OCI-LY3 (cell line): ENCODE results near the gene P2RY6.

Experiments
- EZH2phosphoT487 ChIP-seq: fragments of 200-600 bp; shearing (Covaris generic); IDR thresholded peaks from 2 replicates; pipeline ENCODE4 v1.6.1; 2018; ENCODE audit warnings: antibody characterized with exemption, mixed run types, low read depth
- TF ChIP-seq, protein P1 (sequence below): fragments of 200-600, 300-600 bp; sonication (generic); IDR thresholded peaks from 2 replicates; pipeline ENCODE4 v1.5.1; 2014; ENCODE audit warnings: antibody characterized with exemption, low read length, low read depth

DNA sequence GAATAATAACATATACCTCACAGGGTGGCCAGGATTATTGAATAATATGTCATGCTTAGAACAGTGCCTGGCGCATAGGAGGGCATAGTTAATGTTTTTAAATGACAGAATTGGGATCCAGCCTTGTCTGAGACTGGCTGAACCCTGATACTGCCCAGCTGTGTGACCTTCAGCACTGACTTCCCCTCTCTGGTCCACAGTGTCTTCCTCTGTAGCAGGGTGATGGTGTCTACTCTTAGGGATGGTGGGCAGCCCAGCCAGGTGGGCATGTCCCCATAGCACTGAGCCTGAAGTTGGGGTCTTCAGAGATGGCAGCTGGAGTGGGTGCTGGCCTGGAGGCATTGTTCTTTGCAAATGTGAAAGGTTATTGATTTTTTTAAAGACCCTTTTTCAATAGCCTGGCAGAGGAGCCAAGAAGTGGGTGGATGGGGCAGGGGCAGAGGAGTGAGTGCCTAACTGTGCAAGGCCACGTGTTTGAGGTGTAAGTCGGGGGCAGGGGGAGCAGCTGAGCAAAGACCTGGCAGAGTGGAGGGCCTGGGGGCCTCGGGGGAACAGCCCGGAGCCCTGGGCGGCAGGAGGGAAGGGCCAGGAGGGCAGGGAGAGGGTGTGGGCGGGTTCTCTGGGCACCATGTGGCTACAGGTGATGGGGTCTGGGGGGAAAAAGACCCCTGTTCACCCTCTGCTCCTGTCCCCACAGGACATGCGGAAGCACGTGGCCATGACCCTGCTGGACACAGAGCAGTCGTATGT is 74.2 kb downstream of the P2RY6 start:
- TF ChIP-seq, protein P1, sequence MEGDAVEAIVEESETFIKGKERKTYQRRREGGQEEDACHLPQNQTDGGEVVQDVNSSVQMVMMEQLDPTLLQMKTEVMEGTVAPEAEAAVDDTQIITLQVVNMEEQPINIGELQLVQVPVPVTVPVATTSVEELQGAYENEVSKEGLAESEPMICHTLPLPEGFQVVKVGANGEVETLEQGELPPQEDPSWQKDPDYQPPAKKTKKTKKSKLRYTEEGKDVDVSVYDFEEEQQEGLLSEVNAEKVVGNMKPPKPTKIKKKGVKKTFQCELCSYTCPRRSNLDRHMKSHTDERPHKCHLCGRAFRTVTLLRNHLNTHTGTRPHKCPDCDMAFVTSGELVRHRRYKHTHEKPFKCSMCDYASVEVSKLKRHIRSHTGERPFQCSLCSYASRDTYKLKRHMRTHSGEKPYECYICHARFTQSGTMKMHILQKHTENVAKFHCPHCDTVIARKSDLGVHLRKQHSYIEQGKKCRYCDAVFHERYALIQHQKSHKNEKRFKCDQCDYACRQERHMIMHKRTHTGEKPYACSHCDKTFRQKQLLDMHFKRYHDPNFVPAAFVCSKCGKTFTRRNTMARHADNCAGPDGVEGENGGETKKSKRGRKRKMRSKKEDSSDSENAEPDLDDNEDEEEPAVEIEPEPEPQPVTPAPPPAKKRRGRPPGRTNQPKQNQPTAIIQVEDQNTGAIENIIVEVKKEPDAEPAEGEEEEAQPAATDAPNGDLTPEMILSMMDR: no peak
- TF ChIP-seq EZH2phosphoT487: no peak
